ENCODE data around the gene TOP2B. TPM values are rescaled to one million over a fixed set of nuclear protein-coding genes. Genes with fewer than 3 reads are reported as not detected.

The TOP2B gene
- total and polyA plus RNA-seq, 9 of the 15 experiments (the other 6 are each of a cell fraction or from before 2014, with no cell fraction given) = 45.3 to 186 (median 134) TPM

GRCh38 chr3:25572919-25573385 lies 91.8 kb downstream of the TOP2B start:
- TF ChIP-seq, protein P1, sequence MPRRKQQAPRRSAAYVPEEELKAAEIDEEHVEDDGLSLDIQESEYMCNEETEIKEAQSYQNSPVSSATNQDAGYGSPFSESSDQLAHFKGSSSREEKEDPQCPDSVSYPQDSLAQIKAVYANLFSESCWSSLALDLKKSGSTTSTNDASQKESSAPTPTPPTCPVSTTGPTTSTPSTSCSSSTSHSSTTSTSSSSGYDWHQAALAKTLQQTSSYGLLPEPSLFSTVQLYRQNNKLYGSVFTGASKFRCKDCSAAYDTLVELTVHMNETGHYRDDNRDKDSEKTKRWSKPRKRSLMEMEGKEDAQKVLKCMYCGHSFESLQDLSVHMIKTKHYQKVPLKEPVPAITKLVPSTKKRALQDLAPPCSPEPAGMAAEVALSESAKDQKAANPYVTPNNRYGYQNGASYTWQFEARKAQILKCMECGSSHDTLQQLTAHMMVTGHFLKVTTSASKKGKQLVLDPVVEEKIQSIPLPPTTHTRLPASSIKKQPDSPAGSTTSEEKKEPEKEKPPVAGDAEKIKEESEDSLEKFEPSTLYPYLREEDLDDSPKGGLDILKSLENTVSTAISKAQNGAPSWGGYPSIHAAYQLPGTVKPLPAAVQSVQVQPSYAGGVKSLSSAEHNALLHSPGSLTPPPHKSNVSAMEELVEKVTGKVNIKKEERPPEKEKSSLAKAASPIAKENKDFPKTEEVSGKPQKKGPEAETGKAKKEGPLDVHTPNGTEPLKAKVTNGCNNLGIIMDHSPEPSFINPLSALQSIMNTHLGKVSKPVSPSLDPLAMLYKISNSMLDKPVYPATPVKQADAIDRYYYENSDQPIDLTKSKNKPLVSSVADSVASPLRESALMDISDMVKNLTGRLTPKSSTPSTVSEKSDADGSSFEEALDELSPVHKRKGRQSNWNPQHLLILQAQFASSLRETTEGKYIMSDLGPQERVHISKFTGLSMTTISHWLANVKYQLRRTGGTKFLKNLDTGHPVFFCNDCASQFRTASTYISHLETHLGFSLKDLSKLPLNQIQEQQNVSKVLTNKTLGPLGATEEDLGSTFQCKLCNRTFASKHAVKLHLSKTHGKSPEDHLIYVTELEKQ (CRISPR knock-in tag; IDR thresholded peaks at IDR 0.05) = no peak
- no peak for TF ChIP-seq TCFL5 (CRISPR knock-in tag; conservative IDR thresholded peaks at IDR 0.05)
- TF ChIP-seq ATF2 (CRISPR knock-in tag; IDR thresholded peaks at IDR 0.05) = no peak
- TF ChIP-seq ZBTB9 (CRISPR knock-in tag; IDR thresholded peaks at IDR 0.05) = no peak
- no peak for TF ChIP-seq SP2 (IDR thresholded peaks at IDR 0.05; ENCODE audit: extremely low read depth, low read depth, low read length, poor library complexity, severe bottlenecking)
- no peak for TF ChIP-seq RBM17 (IDR thresholded peaks at IDR 0.05; ENCODE audit: borderline replicate concordance, low read depth, low read length)
- TF ChIP-seq MEF2A (IDR thresholded peaks at IDR 0.05; ENCODE audit: control insufficient read depth, low read depth, low read length) = no peak
- no peak for TF ChIP-seq TBP (optimal IDR thresholded peaks at IDR 0.05; ENCODE audit: low read depth, low read length)
- TF ChIP-seq PRMT5 (CRISPR knock-in tag; IDR thresholded peaks at IDR 0.05) = no peak
- TF ChIP-seq, protein P2, sequence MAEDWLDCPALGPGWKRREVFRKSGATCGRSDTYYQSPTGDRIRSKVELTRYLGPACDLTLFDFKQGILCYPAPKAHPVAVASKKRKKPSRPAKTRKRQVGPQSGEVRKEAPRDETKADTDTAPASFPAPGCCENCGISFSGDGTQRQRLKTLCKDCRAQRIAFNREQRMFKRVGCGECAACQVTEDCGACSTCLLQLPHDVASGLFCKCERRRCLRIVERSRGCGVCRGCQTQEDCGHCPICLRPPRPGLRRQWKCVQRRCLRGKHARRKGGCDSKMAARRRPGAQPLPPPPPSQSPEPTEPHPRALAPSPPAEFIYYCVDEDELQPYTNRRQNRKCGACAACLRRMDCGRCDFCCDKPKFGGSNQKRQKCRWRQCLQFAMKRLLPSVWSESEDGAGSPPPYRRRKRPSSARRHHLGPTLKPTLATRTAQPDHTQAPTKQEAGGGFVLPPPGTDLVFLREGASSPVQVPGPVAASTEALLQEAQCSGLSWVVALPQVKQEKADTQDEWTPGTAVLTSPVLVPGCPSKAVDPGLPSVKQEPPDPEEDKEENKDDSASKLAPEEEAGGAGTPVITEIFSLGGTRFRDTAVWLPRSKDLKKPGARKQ (CRISPR knock-in tag; IDR thresholded peaks at IDR 0.05) = no peak
- TF ChIP-seq ZEB2 (IDR thresholded peaks at IDR 0.05) = no peak
- TF ChIP-seq ZBTB17 (CRISPR knock-in tag; IDR thresholded peaks at IDR 0.05) = no peak
- TF ChIP-seq ZZZ3 (IDR thresholded peaks at IDR 0.05) = no peak
- TF ChIP-seq MECOM (CRISPR knock-in tag; IDR thresholded peaks at IDR 0.05) = no peak
- TF ChIP-seq MAFK (IDR thresholded peaks at IDR 0.05; ENCODE audit: low read length) = no peak
- 5% methylated on average over 14 of the region's 14 CpGs for WGBS (ENCODE audit: insufficient coverage, low coverage, missing lambda C conversion rate)
- H3K9me1 ChIP-seq (ENCODE audit: control insufficient read depth, insufficient read depth, low read length) = no peaks in the 10 kb centered on the region
- H3K9ac ChIP-seq (ENCODE audit: insufficient read depth in 1 of 2, low read depth in 2 of 2, low read length in 2 of 2) = no peak overlapping the region
- H2AFZ ChIP-seq (ENCODE audit: low read depth, low read length) = no peak overlapping the region
- no peaks in the 10 kb centered on the region for H3K9me3 ChIP-seq (replicated peaks; ENCODE audit: control insufficient read depth, insufficient read depth, low read depth, low read length)
- ChIA-PET CTCF (ENCODE audit: low intra/inter-chr PET ratio) (no interaction called here), POLR2A (interaction anchor here (1.5 kb wide), 1 partner anchor 15 kb away, joined by 4 read pairs; no protein-coding TSS in a partner anchor)
- no peak for DNase-seq (ENCODE audit: extremely low read depth in 1 of 4, low spot score in 3 of 4)
- H3K4me1 ChIP-seq (replicated peaks in 1 of 2; ENCODE audit: control insufficient read depth in 2 of 2, insufficient read depth in 2 of 2, low read length in 2 of 2) = peaks cover 0 to 5% of the 10 kb centered on the region in 2 experiments; a peak in 1 of 5 replicates
- no peaks in the 10 kb centered on the region for H3K36me3 ChIP-seq (ENCODE audit: control insufficient read depth, insufficient read depth, low read length)
- 0 out of 2 replicates have a peak, but pooled peaks cover 6% of the 10 kb centered on the region for H4K20me1 ChIP-seq (replicated peaks; ENCODE audit: control insufficient read depth, insufficient read depth, low read length)
- H3K4me2 ChIP-seq (ENCODE audit: insufficient read depth, low read length) = no peak overlapping the region
- FAIRE-seq = no peak
- BruUV-seq (replicated peaks) = no TSS peak
- H3K4me3 ChIP-seq = no peak overlapping the region
- no peak for ATAC-seq
- H3K27ac ChIP-seq (ENCODE audit: extremely low read depth, low read depth, low read length) = no peak overlapping the region
- in situ Hi-C loops (cut with MboI) = no loop called here
- intact Hi-C loops (cut with micrococcal nuclease) = no loop called here
- H3K79me2 ChIP-seq (ENCODE audit: control insufficient read depth, insufficient read depth, low read length) = no peaks in the 10 kb centered on the region
- peaks cover 53 to 82% of the 10 kb centered on the region in 2 experiments for H3K27me3 ChIP-seq (ENCODE audit: control insufficient read depth in 2 of 2, insufficient read depth in 2 of 2, low read length in 2 of 2)
